Lung (tissue), 12 donors: Measurements from ENCODE around the gene POLDIP3. TPM values are rescaled to one million over a fixed set of nuclear protein-coding genes. Genes with fewer than 3 reads are reported as not detected.
"Not testable (repeated sequence)": the region's sequence is repeated elsewhere in the genome, so short reads cannot be mapped to it uniquely, and the experiment has no call there.

Experiments used
- ATAC-seq: fragments of 200-7000 bp; cut with Tn5 transposase; one replicate; pipeline ENCODE4 v1.9.1; 2020; ENCODE audit warnings: moderate number of reproducible peaks; ENCODE audit not compliant: insufficient read depth, low FRiP score
- DNase-seq, 3 donors: peaks; one replicate each; pipeline ENCODE4 v3.0.0-alpha.2; 2013 to 2017
- H3K27ac ChIP-seq, 2 donors: one replicate each; pipeline ENCODE4 v1.5.1; 2013; ENCODE audit warnings: mild to moderate bottlenecking in 2 of 2, moderate library complexity in 2 of 2, control low read depth in 1 of 2, inconsistent platforms in 1 of 2, low read depth in 1 of 2, low read length in 1 of 2
- H3K27me3 ChIP-seq, 3 donors: one replicate each; pipeline ENCODE4 v1.5.1; 2013; ENCODE audit warnings: low read length in 2 of 3; ENCODE audit not compliant: control insufficient read depth in 3 of 3, insufficient read depth in 3 of 3
- H3K36me3 ChIP-seq, 4 donors: one replicate each; pipeline ENCODE4 v1.5.1; 2013; ENCODE audit warnings: low read length in 4 of 4, mild to moderate bottlenecking in 1 of 4, moderate library complexity in 1 of 4; ENCODE audit not compliant: control insufficient read depth in 4 of 4, insufficient read depth in 4 of 4
- H3K4me1 ChIP-seq, 5 donors: one replicate each; pipeline ENCODE4 v1.5.1; 2013; ENCODE audit warnings: low read length in 5 of 5, mild to moderate bottlenecking in 2 of 5, moderate library complexity in 1 of 5; ENCODE audit not compliant: control insufficient read depth in 5 of 5, insufficient read depth in 5 of 5
- H3K4me3 ChIP-seq: one replicate; pipeline ENCODE4 v1.5.1; 2013; ENCODE audit warnings: mild to moderate bottlenecking, control low read depth, moderate library complexity
- H3K9ac ChIP-seq, 2 donors: one replicate each; pipeline ENCODE4 v1.5.1; 2013; ENCODE audit warnings: low read length in 2 of 2, control low read depth in 1 of 2; ENCODE audit not compliant: insufficient read depth in 1 of 2
- H3K9me3 ChIP-seq, 4 donors: one replicate each; pipeline ENCODE4 v1.5.1; 2013; ENCODE audit warnings: low read length in 3 of 4, mild to moderate bottlenecking in 1 of 4, moderate library complexity in 1 of 4; ENCODE audit not compliant: control insufficient read depth in 4 of 4, insufficient read depth in 3 of 4
- CTCF ChIP-seq: IDR thresholded peaks from 2 replicates; pipeline ENCODE4 v1.5.1; 2012; ENCODE audit warnings: mild to moderate bottlenecking; ENCODE audit errors: control extremely low read depth, extremely low read depth
- WGBS, 2 donors: extraction: QIAGEN DNeasy Blood & Tissue Kit; methylation state at CpG; one replicate each; pipeline ENCODE4 v1.1.7; 2013; 5-methylcytosine and 5-hydroxymethylcytosine counted together
- polyA plus RNA-seq, 2 donors: library from polyadenylated mRNA; stranded (reverse); fragments of 200-250 nt; gene quantifications; one replicate each; pipeline ENCODE4 v1.2.1, GENCODE V29; 2013
- total RNA-seq, 2 donors: library from RNA; depleted of rRNA in 1 of 2; stranded (reverse); fragments of >200 nt in 1 of 2; gene quantifications; one replicate each; pipeline ENCODE4 v1.2.1, GENCODE V29; 2014 to 2021
- donor health status: control.
- donor health status: control.
- donor health status: Bipolar disorder and iron deficiency.
- donor health status: healthy.
- donor health status: DM: yes; HTN: yes; CAD: no.

The POLDIP3 gene
- total and polyA plus RNA-seq, 4 donors = 20.5 to 62.1 (median 42.7) TPM

GRCh38 chr22:42574468-42574867, 40.2 kb downstream of the POLDIP3 start:
- DNase-seq, H3K27me3 ChIP-seq, H3K9me3 ChIP-seq, ATAC-seq, H3K4me3 ChIP-seq, H3K27ac ChIP-seq, H3K4me1 ChIP-seq, H3K9ac ChIP-seq: not testable (repeated sequence)
- WGBS, 2 donors = 94 to 95% methylated on average over 16 to 21 of the region's 21 CpGs
- H3K36me3 ChIP-seq = peaks cover 4 to 40% (median 7%) of the 10 kb centered on the region in 4 donors

- not testable (repeated sequence) for DNase-seq, ATAC-seq, H3K4me3 ChIP-seq, H3K9ac ChIP-seq, H3K4me1 ChIP-seq, H3K27ac ChIP-seq, H3K27me3 ChIP-seq, H3K9me3 ChIP-seq
- 86 to 92% methylated on average over 1 of the region's 1 CpG for WGBS, 2 donors
- H3K36me3 ChIP-seq = peaks cover 4 to 40% (median 7%) of the 10 kb centered on the region in 4 donors
Observed at GRCh38 chr22:42574046-42574445, 40.6 kb downstream of the POLDIP3 start.

GRCh38 chr22:42571068-42571467, 43.6 kb downstream of the POLDIP3 start:
- H3K9ac ChIP-seq, H3K4me3 ChIP-seq, H3K9me3 ChIP-seq, DNase-seq, H3K4me1 ChIP-seq, H3K27ac ChIP-seq, ATAC-seq, H3K27me3 ChIP-seq: not testable (repeated sequence)
- H3K36me3 ChIP-seq = peaks cover 0 to 26% (median 4%) of the 10 kb centered on the region in 4 donors
- 91 to 92% methylated on average over 11 to 12 of the region's 12 CpGs for WGBS, 2 donors

GRCh38 chr22:42570580-42570979, 44.1 kb downstream of the POLDIP3 start:
- WGBS, 2 donors = 83 to 84% methylated on average over 8 to 9 of the region's 9 CpGs
- H3K27me3 ChIP-seq, H3K4me3 ChIP-seq, H3K4me1 ChIP-seq, H3K27ac ChIP-seq, H3K9ac ChIP-seq, DNase-seq, ATAC-seq, H3K9me3 ChIP-seq: not testable (repeated sequence)
- peaks cover 2 to 27% (median 4%) of the 10 kb centered on the region in 4 donors for H3K36me3 ChIP-seq

GRCh38 chr22:42567950-42568349, 46.7 kb downstream of the POLDIP3 start:
- H3K9ac ChIP-seq, H3K27ac ChIP-seq, H3K4me3 ChIP-seq, H3K4me1 ChIP-seq, H3K27me3 ChIP-seq, DNase-seq, ATAC-seq, H3K9me3 ChIP-seq: not testable (repeated sequence)
- WGBS, 2 donors = 78 to 89% methylated on average over 5 of the region's 6 CpGs
- H3K36me3 ChIP-seq = peaks cover 0 to 14% (median 5%) of the 10 kb centered on the region in 4 donors

GRCh38 chr22:42565956-42566355, 48.7 kb downstream of the POLDIP3 start:
- Histone ChIP-seq H3K9ac (no peak overlapping the region), H3K4me3 (no peak overlapping the region), H3K36me3 (peaks cover 0 to 7% (median 3%) of the 10 kb centered on the region in 4 donors), H3K4me1 (peaks cover 0 to 7% (median 0%) of the 10 kb centered on the region in 5 donors), H3K27me3 (no peaks in the 10 kb centered on the region), H3K9me3 (no peaks in the 10 kb centered on the region), H3K27ac (no peak overlapping the region)
- ATAC-seq = no peak
- no peak for TF ChIP-seq CTCF
- 97 to 98% methylated on average over 12 of the region's 12 CpGs for WGBS, 2 donors
- no peak for DNase-seq
